ENCODE data around the gene BTN3A1.

Gene BTN3A1

GRCh38 chr6:26379740-26380139 is 22.3 kb upstream of the BTN3A1 start:
- DNase-seq = no peak

GRCh38 chr6:26380256-26380655 is 21.8 kb upstream of the BTN3A1 start:
- no peak for DNase-seq

GRCh38 chr6:26382121-26382520 is 20.0 kb upstream of the BTN3A1 start:
- DNase-seq = no peak

- no peak for DNase-seq
These were observed 18.3 kb upstream of the BTN3A1 start for GRCh38 chr6:26383624-26384417.

GRCh38 chr6:26385734-26386125 is 16.3 kb upstream of the BTN3A1 start:
- no peak for DNase-seq

- no peak for DNase-seq
These were observed 14.5 kb upstream of the BTN3A1 start for GRCh38 chr6:26387565-26387964.

GRCh38 chr6:26388014-26388413 is 14.1 kb upstream of the BTN3A1 start:
- no peak for DNase-seq

- no peak for DNase-seq
These were observed 13.6 kb upstream of the BTN3A1 start for GRCh38 chr6:26388441-26388840.

GRCh38 chr6:26389349-26389894 is 12.7 kb upstream of the BTN3A1 start:
- no peak for DNase-seq

GRCh38 chr6:26390531-26390930 is 11.5 kb upstream of the BTN3A1 start:
- no peak for DNase-seq

- DNase-seq = no peak
These were observed 9.0 kb upstream of the BTN3A1 start for GRCh38 chr6:26392932-26393636.

GRCh38 chr6:26394289-26394688 is 7.8 kb upstream of the BTN3A1 start:
- DNase-seq = no peak

GRCh38 chr6:26398555-26398954 is 3.5 kb upstream of the BTN3A1 start:
- DNase-seq = no peak

GRCh38 chr6:26400626-26401025 is 1.4 kb upstream of the BTN3A1 start:
- no peak for DNase-seq

GRCh38 chr6:26401389-26401986 is 587 bp upstream of the BTN3A1 start:
- no peak for DNase-seq

GRCh38 chr6:26403893-26404292 is 1.8 kb downstream of the BTN3A1 start:
- DNase-seq = no peak

GRCh38 chr6:26404546-26404945 is 2.5 kb downstream of the BTN3A1 start:
- no peak for DNase-seq

GRCh38 chr6:26408828-26409730 is 7.0 kb downstream of the BTN3A1 start:
- no peak for DNase-seq

GRCh38 chr6:26411751-26412150 is 9.7 kb downstream of the BTN3A1 start:
- no peak for DNase-seq

- DNase-seq = no peak
These were observed 10.2 kb downstream of the BTN3A1 start for GRCh38 chr6:26412228-26412627.

- no peak for DNase-seq
These were observed 10.9 kb downstream of the BTN3A1 start for GRCh38 chr6:26412954-26413353.

GRCh38 chr6:26414281-26414680 is 12.2 kb downstream of the BTN3A1 start:
- no peak for DNase-seq
